Gastroesophageal sphincter (tissue), 4 donors: ENCODE data around the gene YIF1B. TPM values are rescaled to one million over a fixed set of nuclear protein-coding genes. Genes with fewer than 3 reads are reported as not detected.
"Not testable (repeated sequence)": the region's sequence is repeated elsewhere in the genome, so short reads cannot be mapped to it uniquely, and the experiment has no call there.

ENCODE experiments used
- ATAC-seq: fragments of 150-250 bp; one replicate; pipeline ENCODE4 v1.9.1; 2016; ENCODE audit warnings: mild to moderate bottlenecking, moderate library complexity
- H3K27ac ChIP-seq, 4 donors: fragments of 200-600 bp; sonication (generic) in 3 of 4; 1 replicate in 3 of 4; 2 replicates in 1 of 4; pipeline ENCODE4 v1.5.1; 2016 to 2019
- H3K27me3 ChIP-seq: fragments of 200-600 bp; sonication (generic); one replicate; pipeline ENCODE4 v1.5.1; 2019
- H3K36me3 ChIP-seq, 2 donors: fragments of 200-600 bp; sonication (generic); one replicate each; pipeline ENCODE4 v1.5.1; 2019; ENCODE audit warnings: control low read depth in 1 of 2
- H3K4me1 ChIP-seq, 3 donors: fragments of 200-600 bp; sonication (generic); 1 replicate in 2 of 3; 2 replicates in 1 of 3; pipeline ENCODE4 v1.5.1; 2016 to 2019; ENCODE audit warnings: control low read depth in 2 of 3
- H3K4me3 ChIP-seq, 2 donors: fragments of 200-600 bp; sonication (generic); one replicate each; pipeline ENCODE4 v1.5.1; 2019; ENCODE audit warnings: mild to moderate bottlenecking in 1 of 2, moderate library complexity in 1 of 2
- H3K9me3 ChIP-seq, 3 donors: fragments of 200-600 bp; sonication (generic); one replicate each; pipeline ENCODE4 v1.5.1; 2017 to 2019; ENCODE audit warnings: control low read depth in 2 of 3
- CTCF ChIP-seq, 4 experiments: fragments of 200-600 bp in 2 of 4; fragments of 450-650 bp in 2 of 4; sonication (generic) in 1 of 4; IDR thresholded peaks; one replicate each; pipeline ENCODE4 v1.5.1; 2017 to 2019; ENCODE audit warnings: antibody characterized with exemption in 4 of 4, mild to moderate bottlenecking in 2 of 4, moderate library complexity in 2 of 4
- EP300 ChIP-seq: sonication (generic); formaldehyde crosslinking; IDR thresholded peaks from one replicate; pipeline ENCODE4 v1.6.1; 2017; ENCODE audit warnings: antibody characterized with exemption, mild to moderate bottlenecking
- POLR2A ChIP-seq, 2 donors: fragments of 450-650 bp; IDR thresholded peaks; one replicate each; pipeline ENCODE4 v1.6.1; 2017; ENCODE audit warnings: antibody characterized with exemption in 2 of 2, mild to moderate bottlenecking in 2 of 2, moderate library complexity in 1 of 2
- POLR2AphosphoS5 ChIP-seq: sonication (generic); formaldehyde crosslinking; IDR thresholded peaks from one replicate; pipeline ENCODE4 v1.6.1; 2017; ENCODE audit warnings: antibody characterized with exemption
- WGBS, 2 donors: methylation state at CpG; one replicate each; pipeline ENCODE4 v1.1.5; 2018; ENCODE audit warnings: low coverage in 1 of 2; 5-methylcytosine and 5-hydroxymethylcytosine counted together
- total RNA-seq, 4 donors: library from RNA; depleted of rRNA; stranded (reverse); fragments of >200 nt; gene quantifications; one replicate each; pipeline ENCODE4 v1.1.0, GENCODE V29; 2016

The YIF1B gene
- total RNA-seq, 4 donors from 2014 or later, result 14.0 to 20.7 (median 17.1) TPM

- H3K4me1 ChIP-seq, result peaks cover 0 to 16% (median 11%) of the 10 kb centered on the region in 3 donors
- ATAC-seq, result peak; percentile 22
- peak within 1 kb of the TSS in 3 of 4 donors; percentile 12 to 43 (median 25) for H3K27ac ChIP-seq
- H3K9me3 ChIP-seq, result no peaks in the 10 kb centered on the region
- TF ChIP-seq CTCF (IDR thresholded peaks at IDR 0.05) (no peak), POLR2AphosphoS5 (no peak)
- H3K4me3 ChIP-seq, result peak within 1 kb of the TSS; percentile 34 to 57
- 43 to 89% methylated on average over 5 to 8 of the region's 78 CpGs for WGBS, 2 donors
- H3K36me3 ChIP-seq, result no peaks in the 10 kb centered on the region
- H3K27me3 ChIP-seq, result peaks cover 30% of the 10 kb centered on the region
Measured at GRCh38 chr19:38264486-38265212, 51.1 kb downstream of the YIF1B start, which contains the start of gene SPINT2. SPINT2 (plus strand) TSS chr19:38264573; CDS start chr19:38264893, 320 bp downstream.

- Histone ChIP-seq H3K4me3 (peak overlapping the region; percentile 34 to 57), H3K27me3 (peaks cover 30% of the 10 kb centered on the region), H3K9me3 (no peaks in the 10 kb centered on the region), H3K4me1 (peaks cover 0 to 16% (median 11%) of the 10 kb centered on the region in 3 donors), H3K27ac (peak overlapping the region in 3 of 4 donors; percentile 12 to 43 (median 25)), H3K36me3 (no peaks in the 10 kb centered on the region)
- ATAC-seq, result peak; percentile 42
- WGBS, 2 donors, result 35 to 83% methylated on average over 3 to 6 of the region's 34 CpGs
- no peak for TF ChIP-seq EP300
- no peak for TF ChIP-seq CTCF (IDR thresholded peaks at IDR 0.05)
- TF ChIP-seq POLR2A (IDR thresholded peaks at IDR 0.05), result no peak
- no peak for TF ChIP-seq POLR2AphosphoS5
Measured at GRCh38 chr19:38263689-38264485, 51.9 kb downstream of the YIF1B start.

GRCh38 chr19:38262585-38263268 is 53.0 kb downstream of the YIF1B start:
- Histone ChIP-seq H3K27me3 (peaks cover 30% of the 10 kb centered on the region), H3K9me3 (no peaks in the 10 kb centered on the region), H3K4me1 (peaks cover 0 to 16% (median 11%) of the 10 kb centered on the region in 3 donors), H3K4me3 (no peak overlapping the region), H3K36me3 (no peaks in the 10 kb centered on the region), H3K27ac (no peak overlapping the region)
- 92 to 97% methylated on average over 5 to 6 of the region's 7 CpGs for WGBS, 2 donors
- TF ChIP-seq POLR2AphosphoS5 (no peak), POLR2A (IDR thresholded peaks at IDR 0.05) (no peak), CTCF (IDR thresholded peaks at IDR 0.05) (no peak), EP300 (no peak)
- ATAC-seq, result no peak

- H3K36me3 ChIP-seq, H3K27ac ChIP-seq, ATAC-seq, H3K9me3 ChIP-seq, H3K4me3 ChIP-seq: not testable (repeated sequence)
- Histone ChIP-seq H3K27me3 (peaks cover 30% of the 10 kb centered on the region), H3K4me1 (peaks cover 0 to 16% (median 11%) of the 10 kb centered on the region in 3 donors)
- WGBS, 2 donors, result 72 to 81% methylated on average over 3 to 4 of the region's 12 CpGs
Measured at GRCh38 chr19:38261942-38262341, 53.8 kb downstream of the YIF1B start.

- TF ChIP-seq POLR2AphosphoS5 (no peak), CTCF (IDR thresholded peaks at IDR 0.05) (no peak)
- Histone ChIP-seq H3K4me1 (peaks cover 0 to 54% (median 9%) of the 10 kb centered on the region in 3 donors), H3K27me3 (peaks cover 7% of the 10 kb centered on the region), H3K36me3 (no peaks in the 10 kb centered on the region), H3K27ac (peak overlapping the region; percentile 89 to 97 (median 96)), H3K9me3 (no peaks in the 10 kb centered on the region), H3K4me3 (peak overlapping the region; percentile 55 to 81)
- no peak for ATAC-seq
- WGBS, 2 donors, result 20 to 29% methylated on average over 6 to 11 of the region's 17 CpGs
Measured at GRCh38 chr19:38255383-38256014, 60.2 kb downstream of the YIF1B start.
